Spleen (tissue), 7 donors: ENCODE measurements around the gene YTHDF2.

Experiments
- POLR2A ChIP-seq, 3 donors: fragments of 450-650 bp; IDR thresholded peaks; one replicate each; pipeline ENCODE4 v1.5.1; 2017; ENCODE audit warnings: antibody characterized with exemption in 3 of 3, mild to moderate bottlenecking in 1 of 3
- POLR2AphosphoS5 ChIP-seq, 3 donors: sonication (generic); formaldehyde crosslinking; IDR thresholded peaks; one replicate each; pipeline ENCODE4 v1.5.1; 2017; ENCODE audit warnings: antibody characterized with exemption in 3 of 3
- TF ChIP-seq, protein P1 (sequence below), 11 experiments: fragments of 200-600 bp in 7 of 11; fragments of 450-650 bp in 4 of 11; sonication (generic) in 4 of 11; IDR thresholded peaks in 8 of 11; conservative IDR thresholded peaks in 3 of 11; 1 replicate in 7 of 11; 2 replicates in 4 of 11; pipeline versions ENCODE4 v1.4.0 to v1.8.0; 2016 to 2021; ENCODE audit warnings: antibody characterized with exemption in 11 of 11, inconsistent platforms in 4 of 11, mild to moderate bottlenecking in 1 of 11
- donor health status: DM: no; HTN: no; CAD: no; lungs with moderate emphysema.
- donor health status: DM: no; HTN: no; CAD: no.
- donor health status: DM: no; HTN: no; CAD: no.

DNA sequence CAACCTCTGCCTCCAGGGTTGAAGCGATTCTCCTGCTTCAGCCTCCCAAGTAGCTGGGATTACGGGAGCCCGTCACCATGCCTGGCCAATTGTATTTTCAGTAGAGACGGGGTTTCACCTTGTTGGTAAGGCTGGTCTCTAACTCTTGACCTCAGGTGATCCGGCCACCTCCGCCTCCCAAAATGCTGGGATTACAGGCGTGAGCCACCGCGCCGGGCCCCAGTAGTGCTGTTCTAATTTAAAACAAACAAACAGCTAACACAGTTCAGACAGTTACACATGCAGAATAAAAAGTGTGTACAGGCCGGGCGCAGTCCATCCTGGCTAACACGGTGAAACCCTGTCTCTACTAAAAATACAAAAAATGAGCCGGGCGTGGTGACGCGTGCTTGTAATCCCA lies 39.6 kb downstream of the YTHDF2 start:
- TF ChIP-seq, protein P1, sequence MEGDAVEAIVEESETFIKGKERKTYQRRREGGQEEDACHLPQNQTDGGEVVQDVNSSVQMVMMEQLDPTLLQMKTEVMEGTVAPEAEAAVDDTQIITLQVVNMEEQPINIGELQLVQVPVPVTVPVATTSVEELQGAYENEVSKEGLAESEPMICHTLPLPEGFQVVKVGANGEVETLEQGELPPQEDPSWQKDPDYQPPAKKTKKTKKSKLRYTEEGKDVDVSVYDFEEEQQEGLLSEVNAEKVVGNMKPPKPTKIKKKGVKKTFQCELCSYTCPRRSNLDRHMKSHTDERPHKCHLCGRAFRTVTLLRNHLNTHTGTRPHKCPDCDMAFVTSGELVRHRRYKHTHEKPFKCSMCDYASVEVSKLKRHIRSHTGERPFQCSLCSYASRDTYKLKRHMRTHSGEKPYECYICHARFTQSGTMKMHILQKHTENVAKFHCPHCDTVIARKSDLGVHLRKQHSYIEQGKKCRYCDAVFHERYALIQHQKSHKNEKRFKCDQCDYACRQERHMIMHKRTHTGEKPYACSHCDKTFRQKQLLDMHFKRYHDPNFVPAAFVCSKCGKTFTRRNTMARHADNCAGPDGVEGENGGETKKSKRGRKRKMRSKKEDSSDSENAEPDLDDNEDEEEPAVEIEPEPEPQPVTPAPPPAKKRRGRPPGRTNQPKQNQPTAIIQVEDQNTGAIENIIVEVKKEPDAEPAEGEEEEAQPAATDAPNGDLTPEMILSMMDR (IDR thresholded peaks at IDR 0.05 in 8 of 11, conservative IDR thresholded peaks at IDR 0.05 in 3 of 11) = no peak
- TF ChIP-seq POLR2AphosphoS5 (IDR thresholded peaks at IDR 0.05) = no peak
- no peak for TF ChIP-seq POLR2A (IDR thresholded peaks at IDR 0.05)
